Astrocyte (in vitro differentiated cells and primary cell): ENCODE data around the gene OLFML2B.

Source experiments
- CTCF ChIP-seq: IDR thresholded peaks from 2 replicates; pipeline ENCODE4 v1.5.1; 2011; ENCODE audit warnings: low read depth, mild to moderate bottlenecking, inconsistent platforms, low read length, moderate library complexity; ENCODE audit not compliant: insufficient read depth
- EZH2 ChIP-seq: IDR thresholded peaks from 2 replicates; pipeline ENCODE4 v1.6.1; 2012; ENCODE audit warnings: mild to moderate bottlenecking, low read length, inconsistent platforms; ENCODE audit not compliant: insufficient read depth

GRCh38 chr1:161989786-161990185 is 33.9 kb downstream of the OLFML2B start:
- TF ChIP-seq CTCF (no peak), EZH2 (no peak)
